VCaP (cell line): Measurements from ENCODE around the gene LRRC26.

Source experiments
- H3K27ac ChIP-seq: fragments of 450-650 bp; 2 replicates; pipeline ENCODE4 v1.5.1; 2017
- CTCF ChIP-seq: fragments of 450-650 bp; conservative IDR thresholded peaks from 2 replicates; pipeline ENCODE4 v1.5.1; 2017; ENCODE audit warnings: mild to moderate bottlenecking, moderate library complexity

LRRC26 gene

GRCh38 chr9:137178939-137179630, 9.2 kb upstream of the LRRC26 start:
- TF ChIP-seq CTCF: no peak

GRCh38 chr9:137178201-137178938, 8.5 kb upstream of the LRRC26 start:
- TF ChIP-seq CTCF: no peak
- no peak overlapping the region for H3K27ac ChIP-seq

More at GRCh38 chr9:137178939-137179630, 9.2 kb upstream of the LRRC26 start:
- no peak overlapping the region for H3K27ac ChIP-seq

- H3K27ac ChIP-seq: peak overlapping the region; percentile 100
- TF ChIP-seq CTCF: peak; percentile 85
These were observed 6.7 kb upstream of the LRRC26 start for GRCh38 chr9:137176302-137177182.

GRCh38 chr9:137175345-137175961, 5.6 kb upstream of the LRRC26 start:
- peak overlapping the region; percentile 100 for H3K27ac ChIP-seq
- no peak for TF ChIP-seq CTCF

- TF ChIP-seq CTCF: no peak
These were observed 5.0 kb upstream of the LRRC26 start for GRCh38 chr9:137174722-137175293.

GRCh38 chr9:137173796-137174664, 4.2 kb upstream of the LRRC26 start:
- H3K27ac ChIP-seq: peak overlapping the region; percentile 100

More at GRCh38 chr9:137174722-137175293, 5.0 kb upstream of the LRRC26 start:
- peak overlapping the region; percentile 100 for H3K27ac ChIP-seq

More at GRCh38 chr9:137173796-137174664, 4.2 kb upstream of the LRRC26 start:
- no peak for TF ChIP-seq CTCF
